HUDEP-2 (cell line): ENCODE results near the gene LEF1.

Experiments
- DNase-seq, 76 experiments: peaks; one replicate each; lab custom pipeline; 2025; ENCODE audit not compliant: unreplicated experiment in 76 of 76; lab: John Stamatoyannopoulos, UW

The LEF1 gene

DNA sequence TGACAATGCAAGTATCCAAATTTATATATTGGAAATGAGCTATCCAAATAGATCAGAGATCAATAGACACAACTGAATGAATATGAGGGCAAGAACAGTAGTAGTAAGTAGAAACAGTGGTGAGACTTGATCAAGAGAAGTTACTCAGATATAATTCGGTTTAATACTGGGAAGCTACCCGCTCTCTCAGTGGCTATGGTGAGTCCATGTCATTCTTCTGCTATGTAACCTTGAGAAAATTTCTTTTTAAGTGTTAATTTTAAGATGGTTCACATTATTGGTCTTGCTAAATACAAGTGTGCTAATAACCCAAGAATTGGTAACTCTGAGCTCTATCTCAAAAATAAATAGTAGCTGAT is 53.6 kb downstream of the LEF1 start:
- no peak for DNase-seq

DNA sequence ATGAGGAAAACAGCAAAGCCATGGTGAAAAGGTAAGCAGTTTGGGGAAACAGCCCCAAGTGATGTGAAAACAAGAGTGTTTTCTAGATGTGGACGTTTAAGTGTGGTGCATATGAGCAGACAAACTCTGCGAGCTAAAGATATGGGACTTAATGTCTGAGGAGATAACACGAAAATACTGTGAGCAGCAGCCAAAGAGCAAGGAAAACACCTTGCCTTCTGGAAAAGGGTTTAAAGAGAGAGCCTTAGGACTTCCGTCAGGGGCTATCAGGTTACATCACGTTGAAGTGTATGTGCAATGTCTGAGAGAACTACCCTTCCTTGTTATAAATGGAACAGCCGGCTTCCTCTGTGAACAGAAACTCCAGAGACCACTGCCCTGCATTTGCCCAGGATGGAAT is 54.2 kb downstream of the LEF1 start:
- DNase-seq = peak in 23 of 76 experiments; percentile 1 to 60 (median 14)

DNA sequence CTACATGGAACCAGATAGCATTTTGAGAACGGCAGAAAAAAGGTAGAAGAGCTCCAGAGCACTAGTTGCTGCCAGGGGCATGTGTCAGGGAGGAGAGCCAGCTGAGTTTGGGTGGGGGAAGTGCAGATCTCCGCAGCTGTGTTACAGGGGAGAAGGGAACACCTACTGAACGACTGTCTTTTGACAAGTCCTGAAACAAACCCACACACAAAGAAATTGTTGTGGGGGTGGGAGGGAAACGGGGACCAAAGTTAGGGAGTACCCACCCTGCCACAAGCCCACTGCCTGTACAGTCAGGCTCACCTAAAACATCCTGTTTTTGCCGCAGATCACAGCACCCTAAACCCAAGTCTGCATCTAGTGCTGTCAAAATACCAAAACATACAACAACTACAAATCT is 55.5 kb downstream of the LEF1 start:
- peak in 1 of 76 experiments; percentile 7 for DNase-seq

DNA sequence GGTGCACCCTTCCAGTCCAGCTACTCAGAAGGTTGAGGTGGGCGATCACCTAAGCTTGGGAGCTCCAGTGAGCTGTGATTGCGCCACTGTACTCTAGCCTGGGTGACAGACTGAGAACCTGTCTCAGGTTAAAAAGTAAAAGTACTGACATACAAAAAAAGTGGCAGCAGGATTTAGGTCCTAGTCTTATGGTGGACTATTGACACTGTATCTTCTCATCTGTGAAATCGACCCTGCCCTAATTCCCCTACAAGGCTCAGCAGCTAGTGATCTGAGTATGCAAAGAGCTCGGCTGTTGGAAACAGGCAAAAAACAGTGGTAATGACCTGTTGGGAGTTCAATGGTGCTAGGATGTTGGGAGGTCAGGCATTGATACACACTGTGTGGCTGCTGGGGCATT is 57.0 kb downstream of the LEF1 start:
- DNase-seq = no peak

DNA sequence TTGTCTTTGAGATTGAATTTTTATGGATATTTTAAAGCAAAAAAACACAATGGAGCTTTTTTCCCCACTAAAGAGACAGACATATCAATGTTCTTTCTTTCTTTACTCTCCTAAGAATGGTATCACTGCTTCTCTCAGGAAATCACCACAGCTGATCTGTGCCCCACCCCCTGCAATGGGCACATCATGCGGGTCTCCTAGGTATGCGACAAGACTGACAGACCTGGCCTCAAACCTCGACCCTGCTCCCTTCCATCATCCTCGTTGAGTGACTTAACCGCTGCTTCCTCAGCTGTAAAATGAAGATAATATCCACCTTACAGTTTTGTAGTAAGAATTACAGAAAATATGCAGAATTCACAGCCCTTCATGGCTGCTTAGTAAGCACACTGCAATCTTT is 58.3 kb downstream of the LEF1 start:
- no peak for DNase-seq

DNA sequence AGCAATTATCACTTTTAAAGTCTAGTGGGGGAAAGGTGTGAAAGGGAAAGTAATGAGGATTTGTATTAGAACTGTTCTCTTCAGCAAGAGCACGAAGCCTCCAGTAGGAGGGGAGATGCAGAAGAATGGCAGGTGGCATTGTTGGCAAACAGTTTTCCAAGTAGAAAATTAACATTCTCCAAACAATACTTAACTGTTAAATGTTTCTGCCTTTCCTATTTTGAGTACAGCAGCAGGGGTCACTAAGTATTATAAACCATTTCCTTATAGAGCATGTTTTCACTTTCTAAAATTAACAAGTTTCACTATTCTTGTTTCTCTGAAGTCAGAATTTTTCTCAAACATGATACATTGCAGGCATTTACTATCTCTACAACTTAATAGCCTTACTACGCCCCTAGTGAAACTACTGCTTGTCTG is 58.7 kb downstream of the LEF1 start:
- no peak for DNase-seq

DNA sequence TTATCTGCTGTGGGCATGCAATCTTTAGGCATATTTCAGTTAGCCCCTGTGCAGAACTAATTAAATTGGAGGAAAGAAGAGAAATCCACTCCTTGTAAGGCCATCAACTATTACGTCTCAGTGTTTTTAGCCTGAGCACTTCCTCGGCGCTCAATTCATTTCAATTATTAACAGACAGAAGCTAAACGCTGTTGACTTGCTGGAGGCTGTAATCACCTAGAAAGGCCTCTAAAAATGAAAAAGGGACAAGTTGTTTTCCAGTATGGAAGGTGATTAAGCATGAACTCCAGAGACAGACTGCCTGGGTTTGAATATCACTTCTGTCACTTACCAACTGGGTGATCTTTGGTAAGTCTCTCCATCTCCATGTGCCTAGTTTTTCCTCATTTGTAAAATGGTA is 59.6 kb downstream of the LEF1 start:
- no peak for DNase-seq

DNA sequence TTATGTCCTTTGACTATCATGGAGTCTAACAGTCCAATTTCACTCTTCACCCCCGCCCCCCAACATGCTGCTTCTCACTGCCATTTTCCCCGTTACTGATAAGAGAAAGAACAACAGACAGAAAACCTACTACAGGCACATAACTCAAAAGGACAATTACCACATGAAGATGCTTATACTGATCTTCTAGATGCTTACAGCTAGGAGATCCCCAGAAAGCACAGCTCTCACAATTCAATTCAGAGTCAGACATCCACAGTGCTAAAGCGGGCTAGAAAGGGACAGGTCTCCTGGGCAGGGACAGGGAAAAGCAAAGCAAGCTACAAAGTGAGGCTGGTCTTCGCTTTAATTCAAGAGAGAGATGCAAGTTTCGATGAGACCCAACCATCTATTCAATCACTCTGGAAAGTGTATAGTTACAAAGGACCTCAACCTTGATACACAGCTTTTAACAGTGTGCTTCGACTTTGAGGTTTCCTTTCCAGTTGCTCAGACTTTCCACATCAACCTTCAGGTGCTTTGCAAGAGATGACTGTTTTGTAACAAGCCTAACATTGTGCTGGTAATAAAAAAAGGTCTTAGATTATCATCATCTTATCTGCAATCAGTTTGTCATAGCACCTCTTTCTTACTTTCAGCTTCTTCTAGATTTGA is 60.9 kb downstream of the LEF1 start:
- no peak for DNase-seq

DNA sequence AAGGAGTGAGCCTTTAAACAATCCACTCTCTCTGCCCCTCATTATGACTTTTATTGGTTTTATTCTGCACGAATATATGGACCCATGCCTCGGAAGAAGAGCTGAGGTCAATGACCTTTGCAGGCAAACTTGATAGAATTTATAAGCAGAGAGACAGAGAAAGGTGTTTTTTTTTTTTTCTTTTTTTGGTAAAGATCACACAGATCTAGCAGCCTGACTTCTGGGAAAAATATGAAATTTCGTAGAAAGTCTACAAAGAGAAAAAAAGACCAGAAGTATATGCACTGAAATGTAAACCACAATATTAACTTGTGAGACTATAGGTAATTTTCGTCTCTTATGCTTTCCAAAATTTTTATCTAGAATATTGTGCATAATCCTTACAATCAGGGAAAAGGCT is 61.6 kb downstream of the LEF1 start:
- DNase-seq = no peak

DNA sequence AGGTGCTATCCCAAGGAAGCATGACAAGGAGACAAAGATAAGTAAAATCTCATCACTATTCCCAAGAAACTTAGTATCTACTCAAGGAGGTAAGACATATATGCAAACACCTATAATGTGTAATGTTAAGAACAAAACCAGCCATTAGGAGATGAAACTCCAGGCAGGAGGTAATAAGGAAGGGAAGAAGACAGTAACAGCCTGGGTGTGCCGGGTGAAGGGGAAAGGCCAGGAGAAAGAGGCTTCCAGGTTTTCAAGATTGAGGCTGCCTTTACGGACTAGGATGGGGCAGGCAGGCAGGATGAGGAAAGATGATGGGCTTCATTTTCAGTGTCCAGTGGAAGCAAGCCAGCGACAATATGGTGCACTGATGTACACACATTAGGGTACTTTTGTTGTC is 62.5 kb downstream of the LEF1 start:
- no peak for DNase-seq

DNA sequence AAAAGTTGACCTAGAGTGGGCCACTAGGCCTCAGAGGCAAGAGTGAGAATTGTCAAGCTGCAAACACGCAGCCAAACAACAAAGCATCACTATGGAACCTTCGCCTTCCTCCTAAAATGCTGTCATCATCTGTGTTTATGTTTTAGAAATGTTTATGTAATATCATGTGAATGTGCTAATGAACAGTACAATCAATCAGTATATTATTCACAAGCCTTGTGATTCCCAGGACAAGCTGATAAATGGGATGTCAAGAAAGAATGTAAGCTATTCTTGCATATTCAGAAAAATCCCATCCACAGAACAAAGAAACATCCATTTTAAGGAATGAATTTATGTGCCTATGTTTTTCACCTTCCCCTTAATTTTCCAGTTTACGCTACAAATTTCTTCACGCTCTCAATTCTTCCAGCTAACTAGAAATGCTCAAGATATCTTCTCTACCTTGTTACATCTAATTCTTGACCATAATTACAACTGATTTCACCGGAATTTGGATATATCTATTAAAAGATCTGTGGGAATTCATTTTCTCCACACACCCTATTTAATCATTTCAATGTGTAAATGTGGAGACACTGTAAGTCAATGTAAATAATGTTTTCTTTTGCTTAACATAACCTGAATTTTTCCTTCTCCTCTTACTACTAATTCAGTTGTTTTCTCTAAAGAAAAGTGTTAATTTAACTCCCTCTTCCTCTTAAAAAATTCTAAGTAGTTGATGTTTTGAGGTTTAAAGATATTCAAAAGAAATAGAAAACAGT is 65.5 kb downstream of the LEF1 start:
- DNase-seq = no peak

DNA sequence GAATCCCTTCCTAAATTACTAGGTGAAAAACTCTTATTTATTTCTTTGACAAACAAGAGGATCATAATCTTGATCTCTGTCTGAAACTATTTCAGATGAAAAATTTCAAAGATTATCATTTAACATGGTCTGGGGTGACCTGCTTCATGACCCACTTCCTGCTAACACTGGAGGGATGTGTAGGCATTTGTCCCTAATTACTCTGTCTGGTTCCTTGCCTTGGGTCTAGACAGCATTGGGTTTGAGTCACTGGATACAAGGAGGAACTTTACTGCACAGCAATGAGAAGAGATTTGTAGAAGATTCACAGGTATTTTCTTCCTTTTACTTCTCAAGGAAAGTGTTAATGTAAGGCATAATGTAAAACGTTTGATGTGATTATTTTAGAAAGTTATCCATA is 67.9 kb downstream of the LEF1 start:
- no peak for DNase-seq

DNA sequence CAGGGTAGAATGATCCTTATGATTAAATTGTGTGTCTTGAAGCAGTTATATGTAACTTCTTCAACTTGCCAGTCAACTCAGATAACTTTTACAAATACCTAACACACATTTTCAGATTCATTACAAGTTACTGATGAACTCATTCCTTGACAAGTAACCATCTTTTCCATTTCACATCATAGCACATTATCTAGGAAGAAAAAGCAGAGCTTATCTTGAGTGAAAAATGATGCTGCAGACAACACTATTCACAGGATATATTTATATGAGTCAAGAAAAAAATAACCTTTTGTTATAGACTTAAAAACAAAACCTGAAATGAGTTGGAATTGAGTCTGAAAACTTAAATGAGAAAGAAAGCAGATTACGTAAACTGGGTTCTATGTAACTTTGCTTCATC is 68.9 kb downstream of the LEF1 start:
- DNase-seq = no peak

DNA sequence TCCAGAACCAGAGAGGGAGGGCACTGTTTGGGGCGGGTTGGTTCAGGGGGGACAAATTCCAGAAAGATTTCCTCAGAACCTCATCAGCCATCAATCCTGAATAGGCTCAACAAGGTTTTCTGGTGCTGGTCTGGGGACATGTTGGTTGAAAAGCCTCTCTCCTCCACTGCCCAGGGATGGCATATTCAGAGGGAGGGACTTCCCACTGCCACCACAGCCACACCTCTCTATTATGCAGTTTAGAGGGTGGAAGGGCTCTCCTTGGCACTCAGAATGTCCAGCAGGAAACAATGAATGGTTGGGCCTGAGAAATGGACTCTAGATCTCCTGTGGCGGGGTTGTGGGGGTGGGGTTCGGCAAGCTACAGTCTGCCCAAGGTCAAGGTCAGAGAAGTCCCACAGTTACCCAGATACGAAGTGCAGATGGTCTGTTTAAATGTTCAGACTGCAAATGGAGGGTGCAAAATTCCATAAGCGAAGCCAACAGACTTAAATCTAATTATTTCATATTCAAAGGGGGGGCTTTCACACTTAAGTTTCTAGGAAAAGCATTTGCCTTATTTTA is 70.7 kb downstream of the LEF1 start:
- no peak for DNase-seq

DNA sequence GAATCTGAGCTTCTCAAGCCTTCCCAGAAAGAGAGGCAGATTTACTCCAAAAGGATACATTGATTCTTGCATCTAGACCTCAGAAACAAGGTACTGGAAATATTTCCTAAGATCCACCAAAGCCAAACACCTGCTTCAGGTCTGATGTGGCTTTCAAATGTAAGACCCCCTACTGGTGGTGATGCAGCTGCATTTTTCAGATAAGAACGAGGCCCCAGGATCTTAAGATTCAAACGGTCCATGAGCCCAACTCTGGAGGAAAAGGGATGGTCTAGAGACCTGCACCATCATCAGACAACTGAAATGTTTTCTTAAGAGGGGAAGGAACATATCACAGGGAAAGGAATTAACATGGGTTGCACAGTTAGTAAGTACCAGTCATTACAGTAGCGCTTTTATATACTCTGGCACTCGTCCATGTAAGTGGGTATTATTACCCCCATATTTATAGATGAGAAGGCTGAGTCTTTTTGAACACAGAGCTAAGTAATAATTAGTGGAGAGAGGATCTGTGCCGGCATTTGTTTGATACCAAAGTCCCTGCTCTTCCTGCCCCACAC is 73.7 kb downstream of the LEF1 start:
- DNase-seq = no peak

DNA sequence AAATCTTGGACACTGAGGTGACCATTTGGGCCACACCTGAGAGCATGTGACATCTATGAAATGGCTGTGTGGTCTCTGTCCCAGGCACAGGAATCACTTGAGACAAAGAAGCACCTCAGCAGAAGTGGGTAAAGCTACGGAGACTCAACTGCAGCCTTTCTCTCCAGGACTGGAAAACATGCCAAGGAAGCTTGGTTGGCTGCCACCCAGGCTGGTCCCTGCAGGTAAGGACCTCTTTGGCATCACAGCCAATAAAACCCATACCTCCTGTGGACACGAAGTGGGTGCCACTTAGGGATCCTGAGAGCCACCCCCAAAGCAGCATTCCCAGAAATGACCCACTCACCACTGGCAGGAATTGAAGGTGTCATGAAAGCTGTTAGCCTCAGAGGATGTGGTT is 74.6 kb downstream of the LEF1 start:
- no peak for DNase-seq

DNA sequence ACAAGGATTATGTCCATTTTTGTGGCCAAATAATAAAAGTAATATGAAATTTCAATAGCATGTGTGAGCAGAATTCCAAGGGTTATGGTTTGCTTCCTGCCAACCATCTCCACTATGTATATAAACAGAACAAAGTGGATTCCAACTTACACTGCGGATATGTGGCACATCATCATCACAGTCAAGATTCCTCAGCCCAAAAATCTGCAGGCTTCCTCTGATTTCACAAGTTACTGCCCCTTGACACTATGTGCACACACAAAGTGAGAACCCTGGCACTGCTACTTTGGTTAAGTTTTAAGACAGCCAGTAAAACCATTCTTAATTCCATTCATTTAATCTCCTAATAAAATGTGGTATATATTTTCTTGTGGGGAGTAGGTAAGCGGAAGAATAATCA is 76.4 kb downstream of the LEF1 start:
- no peak for DNase-seq

DNA sequence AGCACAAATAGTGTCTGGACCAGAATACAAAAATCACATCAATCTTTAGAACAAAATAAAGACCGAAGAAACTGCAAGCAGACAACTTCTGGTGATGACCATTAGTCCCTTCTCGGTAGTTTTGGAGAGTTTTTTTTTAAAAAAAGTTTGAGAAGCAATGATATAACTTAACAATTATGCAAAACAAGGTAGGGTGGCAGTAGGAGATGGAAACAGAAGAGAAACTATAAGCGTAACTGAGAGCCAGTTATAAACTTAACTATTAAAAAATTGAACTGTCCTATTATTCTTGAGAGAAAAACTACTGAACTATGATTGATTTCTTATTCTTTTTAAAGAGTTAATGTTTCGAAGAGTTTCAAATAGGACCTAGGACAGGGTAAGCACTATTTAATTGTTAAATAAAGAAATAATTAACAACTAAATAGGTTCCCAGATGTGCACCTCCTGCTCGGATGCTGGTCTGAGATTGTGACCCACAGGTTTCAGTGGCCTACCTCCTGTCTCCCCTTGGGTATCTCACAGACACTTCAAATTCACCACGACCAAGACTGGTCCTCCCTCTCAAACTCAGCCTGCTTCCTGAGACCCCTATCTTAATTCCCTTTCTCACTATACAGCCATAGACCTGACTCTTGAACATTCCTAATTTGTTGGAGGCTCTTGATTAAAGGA is 81.3 kb downstream of the LEF1 start:
- no peak for DNase-seq

DNA sequence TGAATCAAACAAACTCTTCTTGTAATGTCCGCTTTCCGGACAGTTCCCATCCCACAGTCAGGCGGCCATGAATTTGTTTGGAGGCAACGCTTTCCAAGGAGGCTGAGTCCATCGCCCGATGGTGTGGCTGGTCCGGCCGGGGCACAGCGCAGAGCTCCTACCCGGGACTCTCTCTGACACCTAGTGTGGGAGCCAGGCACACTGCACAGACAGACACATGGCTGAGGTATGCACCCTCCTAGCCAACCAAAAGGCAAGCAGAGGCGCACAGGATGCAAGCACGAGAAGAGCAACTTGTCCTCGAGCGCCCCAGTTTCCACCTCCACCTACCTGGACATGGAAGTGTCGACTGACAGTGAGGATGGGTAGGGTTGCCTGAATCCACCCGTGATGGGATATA is 87.5 kb downstream of the LEF1 start:
- DNase-seq = no peak

DNA sequence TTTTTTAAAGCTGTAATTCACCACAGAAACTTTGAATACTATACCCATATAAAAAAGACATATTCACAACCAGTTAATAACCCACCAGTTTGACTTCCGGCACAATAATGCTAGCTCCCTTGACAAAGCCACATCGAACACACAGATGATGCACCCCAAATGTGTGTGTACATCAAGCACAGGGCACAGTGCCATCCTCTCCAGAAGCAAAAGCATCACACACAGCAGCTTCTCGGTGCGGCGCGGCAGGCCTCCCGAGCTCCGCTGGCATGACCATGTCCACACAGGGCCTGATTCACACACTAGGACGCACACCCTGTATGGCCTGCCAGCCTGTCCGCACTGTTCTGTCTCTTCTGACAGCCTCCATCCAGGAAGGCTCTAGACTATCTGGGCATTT is 88.0 kb downstream of the LEF1 start:
- DNase-seq = no peak

DNA sequence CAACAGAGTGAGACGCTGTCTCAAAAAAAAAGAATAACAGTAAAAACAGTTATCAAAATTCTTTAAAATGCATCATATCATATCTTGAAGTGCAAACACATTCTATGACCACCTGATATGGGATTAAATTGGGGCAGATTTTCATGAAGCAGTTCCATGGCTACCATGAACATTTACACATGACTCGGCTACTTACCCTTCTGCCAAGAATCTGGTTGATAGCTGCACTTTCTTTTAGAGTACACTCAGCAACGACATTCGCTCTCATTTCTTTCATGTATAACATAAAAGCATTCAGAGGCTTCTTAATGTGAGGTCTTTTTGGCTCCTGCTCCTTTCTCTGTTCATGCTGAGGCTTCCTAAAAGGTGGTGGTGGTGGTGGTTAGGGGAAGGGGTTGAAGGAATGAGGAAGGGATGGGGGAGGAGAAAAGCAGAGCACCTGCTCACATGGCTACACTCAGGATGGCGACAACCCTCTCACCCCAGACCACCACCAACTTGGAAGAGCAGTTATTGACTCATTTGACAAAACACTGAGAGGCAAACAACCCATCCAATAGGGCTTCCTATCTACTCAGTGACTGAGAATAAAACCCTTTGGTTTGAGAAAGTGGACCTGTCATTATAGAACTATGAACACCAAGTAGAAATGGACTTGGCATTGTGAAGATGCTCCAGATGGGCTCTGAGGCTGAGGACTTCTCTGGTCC is 90.6 kb downstream of the LEF1 start:
- DNase-seq = no peak
